Measurements from ENCODE around the gene CHST8.
A peak's percentile ranks its signal among the peaks of the same experiment; 100 is the strongest.

Gene CHST8

GRCh38 chr19:33773704-33774624, 152.2 kb downstream of the CHST8 start:
- DNase-seq, result no peak

DNA sequence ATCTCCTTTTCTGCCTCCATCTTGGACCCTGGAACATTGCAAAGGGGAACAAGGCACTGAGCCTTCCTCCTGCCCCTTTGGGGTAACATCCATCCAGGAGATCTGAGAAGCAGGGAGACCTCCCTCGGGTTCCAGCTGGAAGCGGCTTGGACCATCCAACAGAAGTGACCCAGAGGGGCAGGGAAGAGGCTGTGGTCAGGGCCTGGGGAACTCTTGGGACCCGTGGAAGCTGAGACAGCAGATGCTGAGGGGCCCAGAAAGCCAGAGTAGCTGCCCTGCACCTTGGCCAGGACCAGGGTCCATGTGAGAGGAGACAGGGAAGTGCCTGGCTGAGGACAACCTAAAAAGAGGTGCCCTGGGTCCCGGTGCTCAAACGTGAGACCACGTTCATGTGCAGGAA, 153.0 kb downstream of the CHST8 start:
- DNase-seq, result no peak

- no peak for DNase-seq
Measured at GRCh38 chr19:33775731-33776487, 154.2 kb downstream of the CHST8 start.

- DNase-seq, result no peak
Measured at GRCh38 chr19:33777351-33777750, 155.6 kb downstream of the CHST8 start.

GRCh38 chr19:33777753-33778088, 156.0 kb downstream of the CHST8 start:
- no peak for DNase-seq

- peak; percentile 58 for DNase-seq
Measured at GRCh38 chr19:33778089-33778791, 156.5 kb downstream of the CHST8 start.

GRCh38 chr19:33779849-33780248, 158.1 kb downstream of the CHST8 start:
- no peak for DNase-seq

GRCh38 chr19:33780251-33780650, 158.5 kb downstream of the CHST8 start:
- no peak for DNase-seq

DNA sequence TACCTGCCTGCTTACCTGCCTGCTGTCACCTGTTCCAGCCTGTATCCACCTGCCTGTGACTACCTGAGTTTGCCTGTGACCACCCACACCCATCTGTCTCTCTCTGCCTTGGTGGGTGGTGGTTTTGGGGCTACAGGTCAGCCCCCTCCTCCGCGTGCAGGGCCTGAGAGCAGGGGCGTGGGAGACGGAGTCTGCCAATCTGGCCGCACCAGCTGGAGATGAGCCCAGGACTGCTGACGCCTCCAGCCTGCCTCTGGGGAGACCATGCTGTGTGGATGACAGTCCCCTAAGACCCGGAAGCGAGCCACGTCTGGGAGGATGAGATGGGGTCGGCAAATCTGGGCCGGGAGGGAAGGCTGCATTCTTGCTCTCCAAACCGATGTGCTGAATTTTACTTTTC, 159.0 kb downstream of the CHST8 start:
- no peak for DNase-seq

GRCh38 chr19:33781415-33781935, 159.7 kb downstream of the CHST8 start:
- DNase-seq, result no peak

DNA sequence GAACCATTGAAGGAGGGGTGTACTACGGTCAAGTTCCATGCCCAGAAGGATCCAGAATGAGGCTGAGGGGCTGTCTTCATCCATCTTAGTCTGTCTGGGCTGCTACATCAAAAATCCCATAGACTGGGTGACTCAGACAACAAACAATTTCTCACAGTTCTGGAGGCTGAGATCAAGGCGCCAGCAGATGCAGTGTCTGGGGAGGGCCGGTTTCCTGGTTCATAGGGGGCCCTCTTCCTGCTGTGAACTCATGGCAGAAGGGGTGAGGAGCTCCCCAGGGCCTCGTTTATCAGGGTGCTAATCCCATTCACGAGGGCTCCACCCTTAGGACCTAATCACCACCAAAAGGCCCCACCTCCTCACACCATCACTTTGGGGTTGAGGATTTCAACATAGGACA, 160.2 kb downstream of the CHST8 start:
- DNase-seq, result no peak

DNA sequence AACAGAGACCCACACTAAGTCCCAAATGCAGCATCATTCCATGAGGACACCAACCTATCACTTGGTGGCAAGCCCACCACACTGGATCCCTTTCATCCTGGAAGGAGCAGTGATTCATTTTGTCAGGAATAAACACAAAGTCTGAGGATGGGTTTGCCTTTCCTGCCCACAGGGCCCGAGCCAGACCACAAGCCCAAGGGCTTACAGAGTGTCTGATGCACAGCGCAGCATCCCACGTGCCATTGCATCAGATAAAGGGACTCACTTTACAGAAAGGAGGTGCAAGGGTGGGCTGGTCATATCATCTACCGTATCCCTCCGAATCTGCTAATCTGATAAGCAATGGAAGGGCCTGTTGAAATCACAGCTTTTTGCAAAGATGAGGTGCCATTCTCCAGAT, 162.7 kb downstream of the CHST8 start:
- no peak for DNase-seq

- DNase-seq, result no peak
Measured at GRCh38 chr19:33785795-33786194, 164.0 kb downstream of the CHST8 start.

- no peak for DNase-seq
Measured at GRCh38 chr19:33788676-33789075, 166.9 kb downstream of the CHST8 start.

DNA sequence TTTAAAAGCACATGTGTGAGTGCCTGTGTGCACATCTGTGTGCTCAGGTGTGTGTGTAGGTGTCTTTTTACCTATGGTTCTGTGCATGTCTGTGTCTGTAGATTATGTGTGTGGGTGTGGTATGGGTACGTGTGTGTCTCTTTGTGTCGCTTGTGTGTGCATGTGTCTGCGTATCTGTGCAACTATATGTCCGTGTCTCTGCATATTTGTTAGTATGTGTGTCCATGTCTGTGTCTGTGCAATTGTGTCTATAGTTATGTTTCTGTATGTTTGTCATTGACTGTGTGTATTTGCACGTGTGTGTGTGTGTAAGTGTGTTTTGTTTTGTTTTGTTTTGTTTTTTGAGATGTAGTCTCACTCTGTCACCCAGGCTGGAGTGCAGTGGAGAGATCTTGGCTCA, 167.6 kb downstream of the CHST8 start:
- no peak for DNase-seq

GRCh38 chr19:33794683-33795369, 173.1 kb downstream of the CHST8 start:
- DNase-seq, result no peak

GRCh38 chr19:33795370-33796163, 173.8 kb downstream of the CHST8 start:
- peak; percentile 82 for DNase-seq

DNA sequence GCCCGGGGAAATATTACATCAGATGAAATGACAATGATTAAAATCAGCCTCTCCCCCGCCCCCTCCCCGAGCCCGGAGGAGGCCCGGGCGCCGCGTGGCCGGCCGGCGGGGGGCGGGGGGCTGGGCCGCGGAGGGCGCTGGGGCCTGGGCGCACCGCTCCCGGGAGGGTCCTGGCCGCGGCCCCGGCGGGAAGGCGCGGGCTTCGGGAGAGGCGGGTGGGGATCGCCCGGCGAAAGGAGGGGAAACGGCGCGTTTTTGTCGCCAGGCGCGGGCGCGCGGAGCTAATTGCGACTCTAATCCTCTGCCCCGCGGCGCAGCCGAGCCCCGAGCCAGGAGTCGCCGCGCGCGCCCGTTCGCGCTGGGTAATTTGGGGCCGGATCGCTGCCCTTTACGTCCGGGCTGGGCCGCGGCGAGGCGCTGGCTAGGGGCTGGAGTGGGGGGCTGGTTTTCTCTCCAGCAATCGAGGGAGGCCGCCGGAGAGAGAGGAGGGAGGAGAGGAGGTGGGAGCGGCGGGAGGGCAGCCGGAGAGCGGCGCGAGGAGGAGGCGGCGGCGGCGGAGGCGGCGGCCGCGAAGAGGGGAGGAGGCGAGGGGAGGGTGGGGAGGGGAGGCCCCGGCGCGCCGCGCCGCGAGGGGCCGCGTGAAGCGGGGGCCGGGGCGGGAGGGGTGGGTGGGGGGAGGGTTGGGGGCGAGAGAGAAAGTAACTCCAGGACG, 174.6 kb downstream of the CHST8 start, which contains the start of gene KCTD15:
Gene KCTD15, plus strand, starts transcription at position 707 of the 712 bp plus-strand sequence. CDS start 3,585 bp downstream, outside the sequence.
- peak; percentile 34 for DNase-seq

GRCh38 chr19:33797802-33798671, 176.3 kb downstream of the CHST8 start:
- no peak for DNase-seq

- no peak for DNase-seq
Measured at GRCh38 chr19:33798681-33799111, 176.9 kb downstream of the CHST8 start.
